Activated CD8-positive, alpha-beta T cell treated with anti-CD3 and anti-CD28 coated beads, Interleukin-2, amount 10 ng/mL, durations not matched to agents 7 days and 5 days (primary cell): ENCODE data around the gene LINC01488. TPM values are rescaled to one million over a fixed set of nuclear protein-coding genes. Genes with fewer than 3 reads are reported as not detected.
A peak's percentile ranks its signal among the peaks of the same experiment; 100 is the strongest.

Experiments
- ATAC-seq: fragments of 150-1000 bp; cut with Tn5 transposase; one replicate; pipeline ENCODE4 v1.10.0; 2021; ENCODE audit warnings: moderate library complexity
- CTCF ChIA-PET: fragments of 350-600 bp; sonication (Branson Sonifier 250); formaldehyde crosslinking; loops from one replicate; lab custom pipeline; 2021; ENCODE audit warnings: antibody characterized with exemption; lab: Charles Lee
- POLR2A ChIA-PET: fragments of 350-600 bp; sonication (Branson Sonifier 250); formaldehyde crosslinking; loops from one replicate; lab custom pipeline; 2021; ENCODE audit warnings: antibody characterized with exemption; lab: Charles Lee
- DNase-seq: peaks from one replicate; pipeline ENCODE4 v3.0.0-alpha.2; 2020
- H3K27ac Mint-ChIP-seq: one replicate; pipeline ENCODE4 v1.8.0; 2021; ENCODE audit warnings: mild to moderate bottlenecking, mixed read lengths
- H3K27me3 Mint-ChIP-seq: one replicate; pipeline ENCODE4 v1.8.0; 2021; ENCODE audit warnings: low read depth, mixed read lengths
- H3K36me3 Mint-ChIP-seq: one replicate; pipeline ENCODE4 v1.8.0; 2021; ENCODE audit warnings: low read depth, mixed read lengths
- H3K4me1 Mint-ChIP-seq: one replicate; pipeline ENCODE4 v1.8.0; 2021; ENCODE audit warnings: low read depth, mixed read lengths
- H3K4me3 Mint-ChIP-seq: one replicate; pipeline ENCODE4 v1.8.0; 2021; ENCODE audit warnings: mild to moderate bottlenecking, mixed read lengths
- H3K9me3 Mint-ChIP-seq: one replicate; pipeline ENCODE4 v1.8.0; 2022; ENCODE audit warnings: mixed read lengths; ENCODE audit not compliant: insufficient read depth
- total RNA-seq, 2 experiments: library from RNA; stranded (reverse); gene quantifications; one replicate each; pipeline ENCODE4 v1.2.3, GENCODE V29; 2021

LINC01488 gene
- total RNA-seq, 2 experiments from 2014 or later = not detected

- ATAC-seq (no peak), DNase-seq (no peak)
- Mint-ChIP-seq H3K27me3 (peaks cover 4% of the 10 kb centered on the region), H3K4me1 (peaks cover 16% of the 10 kb centered on the region), H3K9me3 (no peaks in the 10 kb centered on the region), H3K27ac (no peak overlapping the region), H3K36me3 (no peaks in the 10 kb centered on the region), H3K4me3 (no peak overlapping the region)
- CTCF ChIA-PET = no interaction called here
- POLR2A ChIA-PET = no interaction called here
Measured at GRCh38 chr11:69439651-69440464, 41.6 kb upstream of the LINC01488 start.

- H3K4me3 Mint-ChIP-seq = no peak overlapping the region
- CTCF ChIA-PET = no interaction called here
Measured at GRCh38 chr11:69440876-69441275, 40.6 kb upstream of the LINC01488 start.

GRCh38 chr11:69442012-69442806, 39.3 kb upstream of the LINC01488 start:
- Mint-ChIP-seq H3K4me1 (peaks cover 16% of the 10 kb centered on the region), H3K27me3 (peaks cover 4% of the 10 kb centered on the region), H3K9me3 (no peaks in the 10 kb centered on the region), H3K4me3 (no peak overlapping the region), H3K27ac (no peak overlapping the region), H3K36me3 (no peaks in the 10 kb centered on the region)
- CTCF ChIA-PET = no interaction called here
- ATAC-seq (no peak), DNase-seq (no peak)
- POLR2A ChIA-PET = no interaction called here

More at GRCh38 chr11:69440876-69441275, 40.6 kb upstream of the LINC01488 start:
- H3K27me3 Mint-ChIP-seq = no peaks in the 10 kb centered on the region
- no peak for DNase-seq
- no peak overlapping the region for H3K27ac Mint-ChIP-seq
- POLR2A ChIA-PET = no interaction called here
- no peaks in the 10 kb centered on the region for H3K9me3 Mint-ChIP-seq
- peaks cover 16% of the 10 kb centered on the region for H3K4me1 Mint-ChIP-seq
- H3K36me3 Mint-ChIP-seq = no peaks in the 10 kb centered on the region
- ATAC-seq = no peak

DNA sequence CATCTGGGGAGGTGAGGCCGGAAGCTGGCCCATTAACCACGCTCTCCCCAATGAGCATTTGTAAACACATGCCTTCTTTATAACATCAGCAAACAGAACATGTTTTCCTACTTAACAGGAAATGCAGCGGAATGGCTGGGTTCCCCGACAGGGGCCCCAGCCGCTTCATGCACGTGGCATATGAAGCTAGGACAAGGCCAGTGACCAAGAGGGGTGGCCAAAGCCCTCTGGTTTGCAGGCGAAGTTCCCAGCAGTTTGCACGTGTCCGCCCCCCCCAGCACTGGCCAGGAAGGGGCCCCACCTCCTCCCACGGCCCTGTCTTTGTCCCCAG, 38.7 kb upstream of the LINC01488 start:
- Mint-ChIP-seq H3K27ac (no peak overlapping the region), H3K9me3 (no peaks in the 10 kb centered on the region), H3K27me3 (peaks cover 4% of the 10 kb centered on the region), H3K4me1 (peaks cover 16% of the 10 kb centered on the region), H3K4me3 (no peak overlapping the region), H3K36me3 (no peaks in the 10 kb centered on the region)
- DNase-seq = no peak
- ATAC-seq = no peak
- CTCF ChIA-PET = no interaction called here
- POLR2A ChIA-PET = no interaction called here

DNA sequence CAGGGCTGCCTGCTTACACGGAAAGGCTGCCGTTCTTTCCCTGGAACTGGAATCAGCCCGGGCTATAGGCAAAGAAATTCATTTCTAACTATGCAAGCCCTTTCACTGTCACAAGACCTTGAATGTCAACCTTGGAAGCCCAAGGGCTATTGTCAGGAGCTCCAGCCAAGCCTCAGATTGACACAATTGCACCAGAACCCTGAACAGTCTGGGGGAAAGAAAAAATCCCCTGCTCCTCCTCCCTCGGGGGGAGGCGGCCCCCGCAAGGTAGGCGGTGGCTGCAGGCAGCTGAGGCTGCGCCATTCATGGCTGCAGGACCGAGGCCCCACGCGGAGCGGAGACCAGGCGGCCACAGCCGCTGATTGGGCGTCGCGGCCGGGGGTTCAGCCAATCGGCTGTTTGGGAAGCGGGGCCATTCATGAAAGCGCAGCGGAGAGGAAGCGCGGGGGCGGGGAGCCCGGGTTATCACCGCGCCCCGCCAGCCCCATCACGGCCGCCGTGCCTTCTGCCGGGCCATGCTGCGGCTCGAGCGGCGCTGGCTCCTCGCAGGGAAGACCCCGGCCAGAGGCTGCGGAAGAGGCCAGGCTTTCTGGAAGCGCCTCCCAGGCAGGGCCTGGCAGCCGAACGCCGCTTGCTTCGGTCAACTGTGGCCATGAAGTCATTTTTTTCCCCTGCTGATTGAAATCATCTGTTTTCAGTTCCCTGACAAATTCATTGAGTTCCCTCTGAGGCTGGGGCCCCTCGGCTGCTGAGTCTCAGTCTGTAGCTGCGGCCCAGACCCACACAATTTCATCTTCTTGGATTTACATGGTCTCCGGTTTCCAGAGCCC, 38.1 kb upstream of the LINC01488 start:
- POLR2A ChIA-PET = no interaction called here
- DNase-seq (peak; percentile 84), ATAC-seq (peak; percentile 98)
- H3K36me3 Mint-ChIP-seq = no peaks in the 10 kb centered on the region
- no peaks in the 10 kb centered on the region for H3K9me3 Mint-ChIP-seq
- CTCF ChIA-PET = no interaction called here
- peaks cover 16% of the 10 kb centered on the region for H3K4me1 Mint-ChIP-seq
- peak overlapping the region; percentile 43 for H3K27ac Mint-ChIP-seq
- peaks cover 4% of the 10 kb centered on the region for H3K27me3 Mint-ChIP-seq
- peak overlapping the region; percentile 17 for H3K4me3 Mint-ChIP-seq

GRCh38 chr11:69443968-69444364, 37.5 kb upstream of the LINC01488 start:
- Mint-ChIP-seq H3K27me3 (peaks cover 4% of the 10 kb centered on the region), H3K4me1 (peaks cover 16% of the 10 kb centered on the region), H3K9me3 (no peaks in the 10 kb centered on the region), H3K36me3 (no peaks in the 10 kb centered on the region), H3K4me3 (peak overlapping the region; percentile 17), H3K27ac (peak overlapping the region; percentile 43)
- DNase-seq = no peak
- ChIA-PET CTCF (no interaction called here), POLR2A (no interaction called here)
- ATAC-seq = no peak

- ATAC-seq = no peak
- POLR2A ChIA-PET = no interaction called here
- Mint-ChIP-seq H3K27ac (no peak overlapping the region), H3K4me1 (peaks cover 16% of the 10 kb centered on the region), H3K9me3 (no peaks in the 10 kb centered on the region), H3K4me3 (no peak overlapping the region), H3K27me3 (peaks cover 4% of the 10 kb centered on the region), H3K36me3 (no peaks in the 10 kb centered on the region)
- CTCF ChIA-PET = no interaction called here
- no peak for DNase-seq
Measured at GRCh38 chr11:69444381-69445130, 36.9 kb upstream of the LINC01488 start.

- no peak overlapping the region for H3K27ac Mint-ChIP-seq
- ATAC-seq (no peak), DNase-seq (no peak)
- peaks cover 4% of the 10 kb centered on the region for H3K27me3 Mint-ChIP-seq
- peaks cover 16% of the 10 kb centered on the region for H3K4me1 Mint-ChIP-seq
- ChIA-PET POLR2A (no interaction called here), CTCF (no interaction called here)
- H3K36me3 Mint-ChIP-seq = no peaks in the 10 kb centered on the region
- no peak overlapping the region for H3K4me3 Mint-ChIP-seq
- H3K9me3 Mint-ChIP-seq = no peaks in the 10 kb centered on the region
Measured at GRCh38 chr11:69445131-69445470, 36.4 kb upstream of the LINC01488 start.

- H3K9me3 Mint-ChIP-seq = no peaks in the 10 kb centered on the region
- POLR2A ChIA-PET = no interaction called here
- no peaks in the 10 kb centered on the region for H3K36me3 Mint-ChIP-seq
- peaks cover 16% of the 10 kb centered on the region for H3K4me1 Mint-ChIP-seq
- DNase-seq = no peak
- CTCF ChIA-PET = no interaction called here
- ATAC-seq = no peak
- peaks cover 8% of the 10 kb centered on the region for H3K27me3 Mint-ChIP-seq
- H3K4me3 Mint-ChIP-seq = no peak overlapping the region
- H3K27ac Mint-ChIP-seq = no peak overlapping the region
Measured at GRCh38 chr11:69446108-69446507, 35.4 kb upstream of the LINC01488 start.

- H3K4me3 Mint-ChIP-seq = no peak overlapping the region
- CTCF ChIA-PET = no interaction called here
- POLR2A ChIA-PET = no interaction called here
- H3K9me3 Mint-ChIP-seq = no peaks in the 10 kb centered on the region
- no peak overlapping the region for H3K27ac Mint-ChIP-seq
- ATAC-seq (no peak), DNase-seq (no peak)
- peaks cover 12% of the 10 kb centered on the region for H3K27me3 Mint-ChIP-seq
- H3K4me1 Mint-ChIP-seq = peaks cover 13% of the 10 kb centered on the region
- H3K36me3 Mint-ChIP-seq = no peaks in the 10 kb centered on the region
Measured at GRCh38 chr11:69447786-69448185, 33.7 kb upstream of the LINC01488 start.

- ATAC-seq (no peak), DNase-seq (no peak)
- Mint-ChIP-seq H3K4me3 (no peak overlapping the region), H3K27ac (no peak overlapping the region), H3K4me1 (peaks cover 6% of the 10 kb centered on the region), H3K36me3 (no peaks in the 10 kb centered on the region), H3K9me3 (no peaks in the 10 kb centered on the region), H3K27me3 (peaks cover 12% of the 10 kb centered on the region)
- CTCF ChIA-PET = no interaction called here
- POLR2A ChIA-PET = no interaction called here
Measured at GRCh38 chr11:69448471-69449284, 32.8 kb upstream of the LINC01488 start.
